Stimulated activated naive CD8-positive, alpha-beta T cell treated with anti-CD3 and anti-CD28 coated beads, Interleukin-15, Interleukin-2, amounts not matched to agents 100 ng/mL and 50 ng/mL, for 24 hours (primary cell): ENCODE measurements around the gene OLFML2A.

Source experiments
- H3K27ac Mint-ChIP-seq: one replicate; pipeline ENCODE4 v1.8.0; 2021; ENCODE audit warnings: mild to moderate bottlenecking, mixed read lengths
- H3K27me3 Mint-ChIP-seq: one replicate; pipeline ENCODE4 v1.8.0; 2021; ENCODE audit warnings: mixed read lengths
- H3K36me3 Mint-ChIP-seq: one replicate; pipeline ENCODE4 v1.8.0; 2021; ENCODE audit warnings: low read depth, mixed read lengths
- H3K4me1 Mint-ChIP-seq: one replicate; pipeline ENCODE4 v1.8.0; 2021; ENCODE audit warnings: low read depth, mixed read lengths
- H3K4me3 Mint-ChIP-seq: one replicate; pipeline ENCODE4 v1.8.0; 2021; ENCODE audit warnings: mild to moderate bottlenecking, mixed read lengths
- H3K9me3 Mint-ChIP-seq: one replicate; pipeline ENCODE4 v1.8.0; 2021; ENCODE audit warnings: mixed read lengths

The OLFML2A gene

DNA sequence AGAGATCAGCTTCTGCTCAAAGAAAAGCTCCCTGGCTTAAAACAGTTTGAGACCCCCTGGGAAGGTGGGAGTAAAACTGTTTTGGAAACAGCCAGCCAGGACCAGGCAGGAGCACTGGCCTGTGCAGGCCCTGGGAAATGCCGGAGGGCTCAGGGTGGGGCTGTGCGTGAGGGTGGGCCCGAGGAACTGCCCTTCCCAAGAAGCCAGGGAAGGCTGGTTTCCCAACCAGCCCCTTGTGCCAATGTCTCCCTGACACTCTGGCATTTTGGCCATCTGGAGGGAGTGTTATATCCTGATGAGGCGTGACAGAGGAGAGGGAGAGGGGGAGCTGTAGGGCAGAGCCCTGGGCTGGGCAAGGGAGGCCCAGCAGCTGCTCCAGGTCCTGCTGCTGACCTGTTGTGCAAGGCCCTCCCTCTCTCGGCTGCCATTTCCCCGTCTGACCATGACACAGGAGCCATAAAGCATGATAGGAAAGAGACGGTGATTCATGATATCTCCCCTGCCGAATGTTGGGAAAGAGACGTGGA lies 16.1 kb downstream of the OLFML2A start:
- H3K9me3 Mint-ChIP-seq: no peaks in the 10 kb centered on the region
- H3K36me3 Mint-ChIP-seq: no peaks in the 10 kb centered on the region
- no peak overlapping the region for H3K4me3 Mint-ChIP-seq
- H3K27me3 Mint-ChIP-seq: peaks cover 7% of the 10 kb centered on the region
- H3K4me1 Mint-ChIP-seq: peaks cover 3% of the 10 kb centered on the region
- H3K27ac Mint-ChIP-seq: no peak overlapping the region

- Mint-ChIP-seq H3K4me3 (no peak overlapping the region), H3K27me3 (peaks cover 7% of the 10 kb centered on the region), H3K36me3 (no peaks in the 10 kb centered on the region), H3K27ac (no peak overlapping the region), H3K4me1 (peaks cover 3% of the 10 kb centered on the region), H3K9me3 (no peaks in the 10 kb centered on the region)
Measured at GRCh38 chr9:124794902-124795491, 18.1 kb downstream of the OLFML2A start.

DNA sequence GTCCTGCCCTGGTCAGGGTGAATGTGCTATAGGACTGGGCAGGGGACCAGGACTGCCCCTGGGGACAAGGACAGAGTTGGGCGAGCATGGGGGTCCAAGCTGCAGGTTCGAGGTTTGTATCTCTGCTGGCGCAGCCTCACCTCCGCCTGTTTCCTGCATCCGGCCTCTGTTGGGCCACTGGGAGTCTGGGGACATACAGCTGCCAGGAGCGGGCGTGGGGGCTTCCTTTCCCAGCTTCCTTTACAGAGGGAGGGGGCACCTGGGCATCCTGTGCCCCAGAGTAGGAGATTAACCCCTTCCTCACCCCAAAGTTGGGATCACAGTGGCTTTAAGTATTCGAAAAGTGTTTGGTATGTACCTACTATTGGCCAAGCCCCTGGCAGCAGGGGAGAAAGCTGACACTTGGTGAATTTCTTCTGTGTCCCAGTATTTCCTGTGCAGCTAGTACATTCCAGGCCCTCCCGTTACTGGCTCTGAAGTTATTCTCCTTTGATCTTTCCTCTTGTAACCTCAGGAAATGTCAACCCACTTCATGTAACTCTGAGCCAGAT lies 19.0 kb downstream of the OLFML2A start:
- peaks cover 6% of the 10 kb centered on the region for H3K4me1 Mint-ChIP-seq
- H3K36me3 Mint-ChIP-seq: no peaks in the 10 kb centered on the region
- no peak overlapping the region for H3K4me3 Mint-ChIP-seq
- no peaks in the 10 kb centered on the region for H3K9me3 Mint-ChIP-seq
- peaks cover 7% of the 10 kb centered on the region for H3K27me3 Mint-ChIP-seq
- no peak overlapping the region for H3K27ac Mint-ChIP-seq

GRCh38 chr9:124797343-124798103 lies 20.6 kb downstream of the OLFML2A start:
- Mint-ChIP-seq H3K9me3 (no peaks in the 10 kb centered on the region), H3K27ac (no peak overlapping the region), H3K4me1 (peaks cover 4% of the 10 kb centered on the region), H3K27me3 (peaks cover 3% of the 10 kb centered on the region), H3K36me3 (no peaks in the 10 kb centered on the region), H3K4me3 (no peak overlapping the region)

DNA sequence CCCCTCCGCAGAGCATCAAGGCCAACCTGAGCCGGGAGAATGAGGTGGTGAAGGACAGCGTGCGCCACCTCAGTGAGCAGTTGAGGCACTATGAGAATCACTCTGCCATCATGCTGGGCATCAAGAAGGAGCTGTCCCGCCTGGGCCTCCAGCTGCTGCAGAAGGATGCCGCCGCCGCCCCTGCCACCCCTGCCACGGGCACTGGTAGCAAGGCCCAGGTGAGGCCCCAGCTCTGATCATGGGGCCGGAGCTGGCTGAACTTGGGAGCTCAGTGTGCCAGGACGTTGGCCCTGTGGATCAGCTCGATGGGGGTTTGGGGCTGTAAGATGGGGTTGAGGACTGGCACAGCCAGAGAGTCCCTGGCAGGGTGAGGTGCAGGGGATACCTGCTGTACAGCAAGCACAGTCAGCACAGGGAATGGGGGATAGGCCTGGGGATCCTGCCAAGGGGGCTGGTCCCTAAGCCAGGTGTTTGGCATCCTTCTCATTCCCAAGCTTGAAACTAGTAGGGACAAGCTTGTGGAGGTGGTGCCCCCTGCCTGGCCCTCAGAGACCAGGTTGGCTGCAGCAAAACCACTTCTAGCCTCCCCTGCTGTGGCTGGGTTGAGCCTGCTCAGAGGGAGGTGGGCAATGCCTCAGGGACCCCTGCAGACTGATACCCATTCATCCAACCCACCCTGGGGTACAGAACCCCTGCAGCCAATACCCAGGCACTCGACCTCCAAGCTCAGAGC lies 22.5 kb downstream of the OLFML2A start:
- peaks cover 3% of the 10 kb centered on the region for H3K27me3 Mint-ChIP-seq
- no peaks in the 10 kb centered on the region for H3K36me3 Mint-ChIP-seq

DNA sequence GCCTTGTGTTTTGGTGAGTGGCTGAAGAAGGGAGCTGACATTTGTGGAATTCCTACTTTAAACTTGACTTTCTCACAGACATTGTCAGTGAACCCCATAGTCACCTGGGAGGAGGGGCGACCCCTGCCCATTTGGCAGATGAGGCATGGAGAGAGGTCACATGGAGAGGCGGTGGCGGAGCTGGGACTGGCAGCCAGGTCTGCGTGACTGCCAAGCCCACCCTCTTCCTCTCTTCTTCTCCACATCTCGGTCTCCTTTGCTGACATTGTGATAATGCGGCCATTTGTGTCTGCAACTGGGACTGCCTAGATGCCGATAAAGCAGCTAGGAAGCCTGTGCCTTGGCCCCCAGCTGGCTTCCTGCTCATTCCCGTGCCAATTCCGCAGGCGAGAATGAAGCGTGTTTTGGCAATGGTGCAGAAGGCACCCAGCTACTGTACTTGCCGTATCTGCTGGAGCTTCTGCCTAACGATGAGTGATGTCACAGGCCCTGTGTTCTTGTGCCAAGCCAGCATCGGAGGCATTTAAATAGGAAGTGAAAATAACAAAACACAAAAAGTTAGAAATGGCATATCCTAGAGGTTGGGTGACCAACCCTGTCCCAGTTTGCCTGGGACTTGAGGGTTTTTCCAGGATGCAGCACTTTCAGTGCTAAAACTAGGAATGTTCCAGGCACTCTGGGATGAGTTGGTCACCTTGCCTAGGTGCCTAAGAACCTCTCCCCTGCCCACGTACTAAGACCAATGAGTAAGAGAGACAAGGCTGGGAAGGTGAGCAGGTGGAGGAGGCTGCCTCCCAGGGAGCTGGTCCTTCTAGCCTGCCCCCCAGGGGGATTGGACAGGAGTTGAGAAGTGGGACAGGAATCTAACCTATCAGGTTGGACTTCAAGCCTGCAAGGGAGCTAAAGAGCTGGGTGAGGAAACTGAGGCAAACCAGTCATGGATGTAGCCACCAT lies 23.6 kb downstream of the OLFML2A start:
- peaks cover 3% of the 10 kb centered on the region for H3K27me3 Mint-ChIP-seq
- peaks cover 4% of the 10 kb centered on the region for H3K4me1 Mint-ChIP-seq
- H3K4me3 Mint-ChIP-seq: no peak overlapping the region
- H3K9me3 Mint-ChIP-seq: no peaks in the 10 kb centered on the region
- no peaks in the 10 kb centered on the region for H3K36me3 Mint-ChIP-seq
- H3K27ac Mint-ChIP-seq: no peak overlapping the region

More for the DNA sequence above, 22.5 kb downstream of the OLFML2A start:
- Mint-ChIP-seq H3K4me3 (no peak overlapping the region), H3K4me1 (peaks cover 4% of the 10 kb centered on the region), H3K9me3 (no peaks in the 10 kb centered on the region), H3K27ac (no peak overlapping the region)

DNA sequence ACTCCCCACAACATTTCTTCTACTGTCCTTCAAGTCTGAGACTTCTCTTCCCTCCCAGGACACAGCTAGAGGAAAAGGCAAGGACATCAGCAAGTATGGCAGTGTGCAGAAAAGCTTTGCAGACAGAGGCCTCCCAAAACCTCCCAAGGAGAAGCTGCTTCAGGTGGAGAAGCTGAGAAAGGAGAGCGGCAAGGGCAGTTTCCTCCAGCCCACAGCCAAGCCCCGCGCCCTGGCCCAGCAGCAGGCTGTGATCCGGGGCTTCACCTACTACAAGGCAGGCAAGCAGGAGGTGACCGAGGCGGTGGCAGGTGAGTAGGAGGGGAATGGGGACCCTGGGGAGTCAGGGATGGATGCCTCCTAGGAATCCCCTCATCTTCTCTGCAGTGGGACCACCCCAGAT lies 24.4 kb downstream of the OLFML2A start:
- no peaks in the 10 kb centered on the region for H3K9me3 Mint-ChIP-seq
- no peak overlapping the region for H3K4me3 Mint-ChIP-seq
- no peak overlapping the region for H3K27ac Mint-ChIP-seq
- H3K36me3 Mint-ChIP-seq: no peaks in the 10 kb centered on the region
- H3K4me1 Mint-ChIP-seq: peaks cover 4% of the 10 kb centered on the region
- H3K27me3 Mint-ChIP-seq: peaks cover 3% of the 10 kb centered on the region

GRCh38 chr9:124802426-124802825 lies 25.5 kb downstream of the OLFML2A start:
- Mint-ChIP-seq H3K27ac (no peak overlapping the region), H3K9me3 (no peaks in the 10 kb centered on the region), H3K27me3 (peaks cover 2% of the 10 kb centered on the region), H3K36me3 (no peaks in the 10 kb centered on the region), H3K4me1 (peaks cover 4% of the 10 kb centered on the region), H3K4me3 (no peak overlapping the region)

GRCh38 chr9:124803911-124804310 lies 27.0 kb downstream of the OLFML2A start:
- Mint-ChIP-seq H3K27ac (no peak overlapping the region), H3K4me3 (no peak overlapping the region), H3K9me3 (no peaks in the 10 kb centered on the region)

DNA sequence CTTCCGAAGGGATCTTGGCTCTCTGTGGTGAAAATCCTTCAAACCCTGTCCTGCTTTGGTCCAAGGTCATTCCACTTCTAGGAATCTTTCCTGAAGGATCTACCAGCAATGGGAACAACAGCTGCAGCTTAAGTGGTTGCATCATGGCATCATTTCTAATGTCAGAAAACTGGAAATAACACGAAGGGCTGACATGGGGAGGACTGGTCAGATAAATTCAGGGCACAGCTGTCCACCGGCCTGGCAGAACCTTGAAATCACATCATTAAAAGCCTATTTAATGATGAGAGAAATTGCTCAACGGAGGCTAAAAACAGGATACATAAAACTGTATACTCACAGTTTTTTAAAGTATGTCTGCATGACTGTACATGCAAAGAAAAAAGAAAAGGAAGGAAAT lies 28.3 kb downstream of the OLFML2A start:
- Mint-ChIP-seq H3K4me1 (peaks cover 4% of the 10 kb centered on the region), H3K27me3 (no peaks in the 10 kb centered on the region), H3K36me3 (no peaks in the 10 kb centered on the region), H3K27ac (no peak overlapping the region), H3K4me3 (no peak overlapping the region), H3K9me3 (no peaks in the 10 kb centered on the region)

More at GRCh38 chr9:124803911-124804310, 27.0 kb downstream of the OLFML2A start:
- Mint-ChIP-seq H3K4me1 (peaks cover 4% of the 10 kb centered on the region), H3K27me3 (no peaks in the 10 kb centered on the region), H3K36me3 (no peaks in the 10 kb centered on the region)

DNA sequence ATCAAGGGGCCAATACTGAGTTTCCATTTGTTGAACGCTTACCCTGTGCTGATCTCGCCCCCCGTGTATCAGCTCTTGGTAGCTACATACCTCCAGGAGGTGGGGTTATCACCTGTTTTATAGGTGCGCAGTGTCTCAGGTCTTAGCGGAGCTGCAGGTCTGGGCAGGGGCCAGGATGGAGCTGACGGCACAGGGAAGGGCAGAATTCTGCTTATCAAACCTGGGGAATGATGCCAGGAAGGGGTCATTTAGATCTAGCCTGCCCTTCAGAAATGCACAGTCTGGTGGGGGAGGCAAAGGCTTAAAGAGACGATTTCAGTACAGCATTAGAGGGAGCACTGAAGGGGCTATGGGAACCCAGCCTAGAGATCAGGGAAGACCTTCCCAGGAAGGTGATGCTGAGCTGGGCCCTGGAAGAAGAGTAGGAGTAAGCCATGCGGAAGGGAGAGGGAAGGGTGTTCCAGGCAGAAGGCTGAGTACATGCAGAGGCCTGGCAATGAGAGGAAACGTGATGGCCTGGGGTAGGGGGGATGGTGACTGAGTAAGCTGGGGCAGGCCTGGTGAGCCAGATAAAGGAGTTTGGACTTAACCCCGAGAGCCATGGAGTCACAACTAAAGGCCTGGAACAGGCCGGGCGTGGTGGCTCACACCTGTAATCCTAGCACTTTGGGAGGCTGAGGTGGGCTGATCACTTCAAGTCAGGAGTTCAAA lies 31.5 kb downstream of the OLFML2A start:
- Mint-ChIP-seq H3K36me3 (no peaks in the 10 kb centered on the region), H3K4me3 (no peak overlapping the region), H3K4me1 (no peaks in the 10 kb centered on the region), H3K27me3 (no peaks in the 10 kb centered on the region), H3K9me3 (no peaks in the 10 kb centered on the region), H3K27ac (no peak overlapping the region)

DNA sequence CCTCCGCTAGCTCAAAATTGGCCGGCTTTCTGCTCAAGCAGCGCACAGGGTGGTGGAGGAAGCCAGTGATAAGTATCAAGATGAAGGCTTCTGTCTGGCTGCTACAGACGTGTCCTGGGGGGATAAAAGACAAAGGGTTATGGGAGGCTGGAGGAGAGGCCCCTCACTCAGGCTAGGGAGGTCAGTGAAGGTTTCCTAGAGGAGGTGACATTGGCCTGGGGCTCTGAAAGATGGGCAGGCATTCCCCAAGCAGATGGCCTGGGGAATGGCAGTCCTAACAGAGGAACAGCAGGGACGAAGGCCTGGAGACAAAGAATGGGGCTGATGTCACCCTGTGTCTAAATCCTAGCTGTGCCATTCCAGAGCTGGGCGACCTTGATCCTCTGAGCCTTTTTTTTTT lies 32.3 kb downstream of the OLFML2A start:
- Mint-ChIP-seq H3K4me1 (no peaks in the 10 kb centered on the region), H3K27me3 (no peaks in the 10 kb centered on the region), H3K36me3 (no peaks in the 10 kb centered on the region), H3K4me3 (no peak overlapping the region), H3K9me3 (no peaks in the 10 kb centered on the region), H3K27ac (no peak overlapping the region)

DNA sequence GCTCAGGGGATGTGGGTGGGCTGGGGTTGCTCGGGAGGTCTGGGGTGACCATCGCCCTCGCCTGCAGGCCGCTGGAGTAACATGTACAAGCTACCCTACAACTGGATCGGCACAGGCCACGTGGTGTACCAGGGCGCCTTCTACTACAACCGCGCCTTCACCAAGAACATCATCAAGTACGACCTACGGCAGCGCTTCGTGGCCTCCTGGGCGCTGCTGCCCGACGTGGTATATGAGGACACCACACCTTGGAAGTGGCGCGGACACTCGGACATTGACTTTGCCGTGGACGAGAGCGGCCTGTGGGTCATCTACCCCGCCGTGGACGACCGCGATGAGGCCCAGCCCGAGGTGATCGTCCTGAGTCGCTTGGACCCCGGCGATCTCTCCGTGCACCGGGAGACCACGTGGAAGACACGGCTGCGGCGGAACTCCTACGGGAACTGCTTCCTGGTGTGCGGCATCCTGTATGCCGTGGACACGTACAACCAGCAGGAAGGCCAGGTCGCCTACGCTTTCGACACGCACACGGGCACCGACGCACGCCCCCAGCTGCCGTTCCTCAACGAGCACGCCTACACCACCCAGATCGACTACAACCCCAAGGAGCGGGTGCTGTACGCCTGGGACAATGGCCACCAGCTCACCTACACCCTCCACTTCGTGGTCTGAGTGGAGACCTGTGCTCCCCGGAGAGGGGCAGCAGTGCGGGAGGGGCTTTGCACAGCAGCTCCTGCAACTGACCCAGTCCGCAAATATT lies 33.0 kb downstream of the OLFML2A start:
- Mint-ChIP-seq H3K27me3 (no peaks in the 10 kb centered on the region), H3K4me1 (no peaks in the 10 kb centered on the region), H3K27ac (no peak overlapping the region), H3K36me3 (no peaks in the 10 kb centered on the region), H3K9me3 (no peaks in the 10 kb centered on the region), H3K4me3 (no peak overlapping the region)
